Testis (tissue), 5 donors: ENCODE measurements around the gene TFF3. TPM values are rescaled to one million over a fixed set of nuclear protein-coding genes. Genes with fewer than 3 reads are reported as not detected.

Source experiments
- DNase-seq: peaks from one replicate; pipeline ENCODE4 v3.0.0-alpha.2; 2019
- H3K27ac ChIP-seq, 2 donors: fragments of 200-600 bp; sonication (generic); one replicate each; pipeline ENCODE4 v1.5.1; 2019
- H3K27me3 ChIP-seq: fragments of 200-600 bp; sonication (generic); one replicate; pipeline ENCODE4 v1.5.1; 2019
- H3K36me3 ChIP-seq: fragments of 200-600 bp; sonication (generic); one replicate; pipeline ENCODE4 v1.5.1; 2017; ENCODE audit warnings: low read depth; ENCODE audit errors: missing control alignments
- H3K4me1 ChIP-seq: fragments of 200-600 bp; sonication (generic); one replicate; pipeline ENCODE4 v1.5.1; 2019
- H3K4me3 ChIP-seq, 2 donors: fragments of 200-600 bp; sonication (generic); one replicate each; pipeline ENCODE4 v1.5.1; 2017 to 2019
- H3K9me3 ChIP-seq: fragments of 200-600 bp; sonication (generic); one replicate; pipeline ENCODE4 v1.5.1; 2017
- POLR2A ChIP-seq: fragments of 450-650 bp; IDR thresholded peaks from one replicate; pipeline ENCODE4 v1.6.1; 2017; ENCODE audit warnings: antibody characterized with exemption, mild to moderate bottlenecking, moderate library complexity
- WGBS, 2 donors: methylation state at CpG; one replicate each; pipeline ENCODE4 v1.1.5; 2018; 5-methylcytosine and 5-hydroxymethylcytosine counted together
- intact Hi-C: fragments of 100-400 bp; cut with DNase I; formaldehyde crosslinking; loops from one replicate; pipeline ENCODE4 v1.15.1; 2023; ENCODE audit warnings: low total_unique reads
- long read RNA-seq, 2 donors: transcript quantifications; one replicate each; lab custom pipeline, GENCODE V29; 2026
- polyA plus RNA-seq: library from polyadenylated mRNA; stranded (reverse); fragments of 350-450 nt; fragmentation: Illumina TruSeq; extraction: RNeasy Lipid Tissue Mini Kit (QIAGEN cat#74804); gene quantifications from one replicate; pipeline ENCODE4 v1.2.3, GENCODE V29; 2014; ENCODE audit warnings: low read depth, low replicate concordance; ENCODE audit not compliant: insufficient read depth
- total RNA-seq, 2 donors: library from RNA; depleted of rRNA; stranded (reverse); fragments of >200 nt; gene quantifications; one replicate each; pipeline ENCODE4 v1.2.3, GENCODE V29; 2016
- TF ChIP-seq, protein P1 (sequence below), 3 experiments: fragments of 450-650 bp in 2 of 3; fragments of 200-600 bp in 1 of 3; sonication (generic) in 1 of 3; IDR thresholded peaks; one replicate each; pipeline ENCODE4 v1.5.1; 2016 to 2019; ENCODE audit warnings: antibody characterized with exemption in 3 of 3, mild to moderate bottlenecking in 2 of 3, moderate library complexity in 1 of 3

Gene TFF3, protein sequence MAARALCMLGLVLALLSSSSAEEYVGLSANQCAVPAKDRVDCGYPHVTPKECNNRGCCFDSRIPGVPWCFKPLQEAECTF
- 10 to 100 TPM in 1 of 2 donors, 1 to 10 TPM in 1; 3.9 to 12.9 TPM for total RNA-seq
- polyA plus RNA-seq: 11.5 TPM
- long read RNA-seq, donor 1, transcript TFF3-204 (3 exons, 1,109 nt): minor isoform, 7 of 28 reads
- long read RNA-seq, donor 1, transcript TFF3-203 (2 exons, 419 nt): major isoform, 21 of 28 reads
- long read RNA-seq, donor 1, partial matches to known transcripts: 0 of 28 reads
- long read RNA-seq, donor 1, other reads (novel, unspliced or antisense): 0 of 28 reads
- long read RNA-seq, donor 2, transcript TFF3-203 (2 exons, 419 nt): major isoform, 12 of 17 reads
- long read RNA-seq, donor 2, transcript TFF3-204 (3 exons, 1,109 nt): minor isoform, 5 of 17 reads
- long read RNA-seq, donor 2, partial matches to known transcripts: 0 of 17 reads
- long read RNA-seq, donor 2, other reads (novel, unspliced or antisense): 0 of 17 reads

DNA sequence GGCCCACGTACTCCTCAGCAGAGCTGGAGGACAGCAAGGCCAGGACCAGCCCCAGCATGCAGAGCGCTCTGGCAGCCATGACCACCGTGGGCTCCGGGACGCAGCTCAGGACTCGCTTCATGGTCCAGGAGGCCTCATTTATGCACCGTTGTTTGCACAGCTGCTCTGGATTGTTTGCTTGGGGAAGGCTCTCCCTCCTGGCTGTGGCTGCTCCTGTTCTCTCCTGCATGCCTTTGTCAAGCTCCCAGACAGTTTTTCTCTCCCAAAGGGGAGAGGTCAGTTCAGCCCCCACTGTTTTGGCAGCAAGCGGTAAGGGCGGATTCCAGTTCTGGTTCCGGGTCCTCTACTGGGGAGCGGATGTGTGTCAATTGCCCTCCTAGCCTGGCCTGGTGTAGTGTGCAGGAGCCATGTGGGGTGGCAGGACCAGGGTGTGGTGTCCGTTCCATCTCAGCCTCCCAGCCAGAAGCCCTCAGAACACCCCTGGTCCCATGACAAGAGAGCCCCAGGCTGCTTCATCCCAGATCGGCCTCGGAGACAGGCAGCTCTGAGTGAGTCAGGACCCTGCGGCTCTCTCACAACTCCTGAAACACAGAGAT is at the start of gene TFF3:
TFF3 (minus strand) TSS at position 114 of the 596 bp plus-strand sequence; CDS start at position 79, 35 bp downstream.
- intact Hi-C loops: no loop called here
- no peak within 1 kb of the TSS for H3K4me3 ChIP-seq
- DNase-seq: no peak
- 69 to 74% methylated on average over 12 to 15 of the region's 15 CpGs for WGBS, 2 donors
- peaks cover 24% of the 10 kb centered on the region for H3K4me1 ChIP-seq
- H3K27ac ChIP-seq: no peak within 1 kb of the TSS
- TF ChIP-seq POLR2A: no peak
- TF ChIP-seq, protein P1, sequence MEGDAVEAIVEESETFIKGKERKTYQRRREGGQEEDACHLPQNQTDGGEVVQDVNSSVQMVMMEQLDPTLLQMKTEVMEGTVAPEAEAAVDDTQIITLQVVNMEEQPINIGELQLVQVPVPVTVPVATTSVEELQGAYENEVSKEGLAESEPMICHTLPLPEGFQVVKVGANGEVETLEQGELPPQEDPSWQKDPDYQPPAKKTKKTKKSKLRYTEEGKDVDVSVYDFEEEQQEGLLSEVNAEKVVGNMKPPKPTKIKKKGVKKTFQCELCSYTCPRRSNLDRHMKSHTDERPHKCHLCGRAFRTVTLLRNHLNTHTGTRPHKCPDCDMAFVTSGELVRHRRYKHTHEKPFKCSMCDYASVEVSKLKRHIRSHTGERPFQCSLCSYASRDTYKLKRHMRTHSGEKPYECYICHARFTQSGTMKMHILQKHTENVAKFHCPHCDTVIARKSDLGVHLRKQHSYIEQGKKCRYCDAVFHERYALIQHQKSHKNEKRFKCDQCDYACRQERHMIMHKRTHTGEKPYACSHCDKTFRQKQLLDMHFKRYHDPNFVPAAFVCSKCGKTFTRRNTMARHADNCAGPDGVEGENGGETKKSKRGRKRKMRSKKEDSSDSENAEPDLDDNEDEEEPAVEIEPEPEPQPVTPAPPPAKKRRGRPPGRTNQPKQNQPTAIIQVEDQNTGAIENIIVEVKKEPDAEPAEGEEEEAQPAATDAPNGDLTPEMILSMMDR (IDR thresholded peaks at IDR 0.05): no peak
- H3K9me3 ChIP-seq: no peaks in the 10 kb centered on the region
- no peaks in the 10 kb centered on the region for H3K27me3 ChIP-seq
- H3K36me3 ChIP-seq: no peaks in the 10 kb centered on the region

DNA sequence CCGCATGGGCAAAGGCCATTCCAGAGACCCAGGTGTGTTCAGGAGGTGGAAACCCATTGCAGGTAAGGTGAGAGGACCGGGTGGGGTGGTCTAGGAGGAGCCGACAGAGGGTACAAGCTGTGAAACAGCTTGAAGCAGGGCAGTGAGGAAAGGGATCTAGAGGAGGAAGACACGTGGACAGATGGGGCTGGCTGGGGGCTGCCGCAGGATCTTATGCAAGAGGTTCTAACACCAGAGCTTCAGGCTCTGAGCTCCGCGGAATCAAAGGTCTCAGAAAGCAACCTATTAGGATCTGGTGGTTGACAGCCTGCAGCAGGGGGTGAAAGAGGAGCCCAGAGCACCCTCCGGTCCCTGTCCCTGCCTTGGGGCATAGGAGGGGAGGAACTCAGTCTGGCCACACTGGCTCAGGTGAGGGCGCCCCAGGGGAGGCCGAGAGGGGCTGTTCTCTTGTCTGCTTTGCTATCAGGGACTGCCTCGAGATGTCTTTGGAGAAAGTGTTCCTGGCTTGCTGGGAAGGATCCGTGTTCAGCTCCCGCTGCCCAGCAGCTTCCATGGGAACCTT is 49.2 kb upstream of the TFF3 start:
- Histone ChIP-seq H3K27me3 (no peaks in the 10 kb centered on the region), H3K4me3 (no peak overlapping the region), H3K4me1 (no peaks in the 10 kb centered on the region), H3K36me3 (no peaks in the 10 kb centered on the region), H3K27ac (no peak overlapping the region), H3K9me3 (no peaks in the 10 kb centered on the region)
- no peak for DNase-seq
- WGBS, 2 donors: 81 to 84% methylated on average over 10 to 13 of the region's 13 CpGs
- no peak for TF ChIP-seq POLR2A
- TF ChIP-seq, protein P1 (IDR thresholded peaks at IDR 0.05): no peak
- intact Hi-C loops: no loop called here

DNA sequence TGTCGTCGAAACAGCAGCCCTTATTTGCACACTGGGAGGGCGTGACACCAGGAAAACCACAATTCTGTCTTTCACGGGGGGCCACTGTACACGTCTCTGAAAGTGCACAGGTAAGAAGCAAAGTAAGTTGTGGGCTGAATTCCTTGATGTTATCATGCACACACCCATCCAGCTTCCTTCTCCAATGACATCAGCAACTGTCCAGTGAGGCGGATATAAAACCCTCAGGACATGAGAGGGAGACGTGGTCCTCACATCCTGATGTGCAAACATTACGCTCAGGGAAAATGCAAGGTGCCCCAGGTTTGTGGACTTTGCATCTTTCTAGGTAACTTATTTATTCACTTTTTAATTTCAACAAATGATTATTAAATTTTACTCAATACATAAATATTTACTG is 48.1 kb upstream of the TFF3 start:
- DNase-seq: no peak
- H3K36me3 ChIP-seq: no peaks in the 10 kb centered on the region
- H3K27me3 ChIP-seq: no peaks in the 10 kb centered on the region
- no peaks in the 10 kb centered on the region for H3K9me3 ChIP-seq
- H3K27ac ChIP-seq: no peak overlapping the region
- no peak for TF ChIP-seq POLR2A
- TF ChIP-seq, protein P1 (IDR thresholded peaks at IDR 0.05): no peak
- H3K4me3 ChIP-seq: no peak overlapping the region
- intact Hi-C loops: no loop called here
- WGBS, 2 donors: 85 to 87% methylated on average over 8 of the region's 8 CpGs
- no peaks in the 10 kb centered on the region for H3K4me1 ChIP-seq

DNA sequence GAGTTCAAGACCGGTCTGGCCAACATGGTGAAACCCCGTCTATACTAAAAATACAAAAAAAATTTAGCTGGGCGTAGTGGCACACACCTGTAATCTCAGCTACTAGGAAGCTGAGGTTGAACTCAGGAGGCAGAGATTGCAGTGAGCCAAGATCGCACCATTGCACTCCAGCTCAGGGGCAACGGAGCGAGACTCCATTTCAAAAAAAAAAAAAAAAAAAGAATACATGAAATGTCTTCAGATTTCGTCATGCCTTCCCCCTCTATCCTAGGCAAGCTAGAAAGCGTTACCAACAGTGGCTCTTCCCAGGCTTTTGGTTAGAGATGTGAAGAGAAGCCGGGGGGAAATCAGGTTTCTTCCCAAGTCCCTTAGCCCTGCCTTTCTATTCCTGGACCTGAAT is 47.5 kb upstream of the TFF3 start:
- no peak overlapping the region for H3K27ac ChIP-seq
- intact Hi-C loops: no loop called here
- H3K27me3 ChIP-seq: no peaks in the 10 kb centered on the region
- H3K36me3 ChIP-seq: no peaks in the 10 kb centered on the region
- H3K9me3 ChIP-seq: no peaks in the 10 kb centered on the region
- no peak for TF ChIP-seq POLR2A
- TF ChIP-seq, protein P1 (IDR thresholded peaks at IDR 0.05): no peak
- WGBS, 2 donors: 66 to 82% methylated on average over 8 to 9 of the region's 9 CpGs
- H3K4me1 ChIP-seq: no peaks in the 10 kb centered on the region
- no peak overlapping the region for H3K4me3 ChIP-seq
- no peak for DNase-seq
